NCI-H187 (cell line): Measurements from ENCODE around the gene MRPL53.

Experiments
- DNase-seq, 2 experiments: peaks; one replicate each; lab custom pipeline; 2025; lab: John Stamatoyannopoulos, UW

Gene MRPL53

GRCh38 chr2:74428675-74429074 is 43.8 kb downstream of the MRPL53 start:
- DNase-seq, result no peak

GRCh38 chr2:74427551-74427950 is 44.9 kb downstream of the MRPL53 start:
- no peak for DNase-seq

GRCh38 chr2:74426181-74426758 is 46.2 kb downstream of the MRPL53 start:
- DNase-seq, result no peak

GRCh38 chr2:74425523-74425922 is 47.0 kb downstream of the MRPL53 start:
- no peak for DNase-seq

GRCh38 chr2:74424995-74425406 is 47.5 kb downstream of the MRPL53 start:
- no peak for DNase-seq

- no peak for DNase-seq
Observed at GRCh38 chr2:74424139-74424992, 48.1 kb downstream of the MRPL53 start.

GRCh38 chr2:74423231-74424095 is 49.0 kb downstream of the MRPL53 start:
- DNase-seq, result no peak
